Rectal smooth muscle tissue (tissue), 1 donor: ENCODE results near the gene TUBE1.

Experiments
- H3K27ac ChIP-seq: one replicate; pipeline ENCODE4 v1.7.0; 2013; ENCODE audit warnings: low read depth, low read length, inconsistent platforms
- H3K27me3 ChIP-seq: one replicate; pipeline ENCODE4 v1.7.0; 2013; ENCODE audit warnings: low read length; ENCODE audit not compliant: control insufficient read depth, insufficient read depth
- H3K36me3 ChIP-seq: one replicate; pipeline ENCODE4 v1.7.0; 2013; ENCODE audit warnings: low read length; ENCODE audit not compliant: control insufficient read depth, insufficient read depth
- H3K4me1 ChIP-seq: one replicate; pipeline ENCODE4 v1.7.0; 2013; ENCODE audit warnings: low read length; ENCODE audit not compliant: control insufficient read depth, insufficient read depth
- H3K4me3 ChIP-seq: one replicate; pipeline ENCODE4 v1.7.0; 2013; ENCODE audit warnings: low read length
- H3K9ac ChIP-seq: one replicate; pipeline ENCODE4 v1.7.0; 2013; ENCODE audit warnings: low read length

TUBE1 gene

DNA sequence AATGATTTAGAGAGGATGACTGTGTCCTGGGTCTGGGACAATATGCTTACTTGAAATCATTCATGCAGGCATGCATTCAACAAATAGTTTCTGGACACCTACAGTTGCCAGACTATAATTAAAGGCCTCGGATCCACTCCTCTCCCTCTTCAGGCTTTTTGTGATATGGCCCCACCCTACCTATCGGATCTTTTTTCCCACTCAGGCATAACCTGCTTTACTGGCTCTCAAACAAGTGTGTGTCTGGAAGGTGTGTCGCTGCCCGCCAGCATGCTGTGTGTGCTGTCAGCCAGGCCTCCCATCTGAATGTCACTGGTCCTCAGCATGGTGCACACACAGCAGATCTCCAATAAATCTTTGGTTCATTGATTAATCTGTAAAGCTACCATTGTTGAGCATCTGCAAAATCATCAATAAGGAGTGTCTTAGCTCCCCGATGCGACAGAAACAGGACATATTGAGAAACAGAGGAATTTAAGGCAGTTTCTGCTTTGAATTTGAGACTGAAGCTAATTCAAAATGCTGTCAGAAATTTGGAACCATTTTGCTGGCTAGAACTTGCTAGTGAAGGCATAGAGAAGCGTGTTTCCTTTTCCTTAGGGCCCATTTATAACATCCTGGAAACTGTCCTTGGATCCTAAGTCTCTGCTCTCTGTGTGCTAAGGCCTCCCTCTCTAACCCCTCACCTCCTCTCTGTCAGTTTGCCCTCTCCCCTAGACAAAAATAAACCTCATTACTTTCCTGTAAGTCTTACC is 56.9 kb downstream of the TUBE1 start:
- Histone ChIP-seq H3K27ac (peak overlapping the region; percentile 14), H3K9ac (no peak overlapping the region)

DNA sequence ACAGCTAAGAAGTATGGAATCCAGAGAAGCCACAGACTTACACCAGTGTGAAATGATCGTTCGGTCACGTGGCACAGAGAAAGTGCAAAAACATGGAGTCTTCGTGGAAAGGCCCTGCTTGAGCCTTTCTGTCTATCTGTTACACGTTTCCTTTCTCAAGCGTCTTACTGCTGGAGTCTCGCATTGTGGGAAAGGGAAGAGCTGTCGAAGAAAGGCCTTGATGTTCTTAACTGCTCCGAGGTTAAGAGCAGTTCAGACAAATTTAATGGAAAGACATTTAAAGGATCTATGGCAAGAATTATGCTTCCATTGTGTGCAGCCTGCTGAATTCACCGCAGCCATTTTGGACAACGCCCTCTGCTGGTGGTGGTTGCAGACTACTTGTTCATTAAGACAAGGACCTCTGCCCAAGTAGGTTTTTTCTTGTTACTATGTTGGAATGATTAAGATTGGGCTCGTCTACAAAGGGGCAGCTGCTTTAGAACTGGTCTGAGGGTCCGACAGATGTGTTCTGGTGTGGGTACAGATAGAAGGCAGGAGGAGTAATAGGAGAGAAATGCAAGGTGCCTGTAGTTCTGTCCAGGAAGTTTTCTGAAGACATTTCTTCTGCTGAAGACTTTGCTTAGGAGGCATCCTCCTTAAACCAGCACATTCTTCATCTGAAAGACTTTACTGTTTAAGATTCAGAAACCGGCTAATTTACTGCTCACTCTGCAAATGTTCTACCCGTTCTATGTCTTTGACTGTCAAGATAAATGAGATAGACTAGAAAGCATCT is 58.0 kb downstream of the TUBE1 start:
- Histone ChIP-seq H3K4me1 (no peaks in the 10 kb centered on the region), H3K27ac (no peak overlapping the region), H3K36me3 (no peaks in the 10 kb centered on the region), H3K9ac (no peak overlapping the region), H3K27me3 (no peaks in the 10 kb centered on the region), H3K4me3 (no peak overlapping the region)

More for the DNA sequence above, 56.9 kb downstream of the TUBE1 start:
- H3K4me1 ChIP-seq, result peaks cover under 1% of the 10 kb centered on the region
- H3K36me3 ChIP-seq, result no peaks in the 10 kb centered on the region
- H3K4me3 ChIP-seq, result no peak overlapping the region
- H3K27me3 ChIP-seq, result no peaks in the 10 kb centered on the region

- Histone ChIP-seq H3K9ac (no peak overlapping the region), H3K27ac (no peak overlapping the region), H3K27me3 (no peaks in the 10 kb centered on the region), H3K4me3 (no peak overlapping the region), H3K36me3 (no peaks in the 10 kb centered on the region), H3K4me1 (no peaks in the 10 kb centered on the region)
These were observed 59.2 kb downstream of the TUBE1 start for GRCh38 chr6:112027942-112028674.

- H3K27ac ChIP-seq, result no peak overlapping the region
- H3K4me1 ChIP-seq, result no peaks in the 10 kb centered on the region
- no peaks in the 10 kb centered on the region for H3K27me3 ChIP-seq
- no peak overlapping the region for H3K9ac ChIP-seq
- no peaks in the 10 kb centered on the region for H3K36me3 ChIP-seq
- no peak overlapping the region for H3K4me3 ChIP-seq
These were observed 60.3 kb downstream of the TUBE1 start for GRCh38 chr6:112026933-112027332.

GRCh38 chr6:112024464-112024863 is 62.8 kb downstream of the TUBE1 start:
- Histone ChIP-seq H3K9ac (no peak overlapping the region), H3K36me3 (no peaks in the 10 kb centered on the region), H3K4me3 (no peak overlapping the region), H3K4me1 (peaks cover 2% of the 10 kb centered on the region), H3K27me3 (no peaks in the 10 kb centered on the region), H3K27ac (no peak overlapping the region)

DNA sequence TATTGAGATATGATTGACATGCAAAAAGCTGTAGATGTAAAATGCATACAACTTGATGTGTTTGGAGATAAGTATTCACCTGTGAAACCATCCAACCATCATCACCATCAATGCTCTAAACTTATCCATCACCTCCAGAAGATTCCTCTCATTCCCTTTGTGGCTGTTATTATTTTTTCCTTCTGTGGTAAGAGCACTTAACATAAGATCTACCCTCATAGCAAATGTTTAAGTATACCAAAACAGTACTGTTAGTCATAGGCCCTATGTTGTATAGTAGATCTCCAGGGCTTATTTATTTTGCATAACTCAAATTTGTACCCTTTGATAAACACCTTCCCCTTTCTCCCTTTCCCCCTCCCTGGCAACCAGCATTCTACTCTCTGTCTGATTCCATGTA is 64.5 kb downstream of the TUBE1 start:
- Histone ChIP-seq H3K4me1 (peaks cover 2% of the 10 kb centered on the region), H3K4me3 (no peak overlapping the region), H3K36me3 (no peaks in the 10 kb centered on the region), H3K27ac (no peak overlapping the region), H3K9ac (no peak overlapping the region), H3K27me3 (no peaks in the 10 kb centered on the region)

- no peaks in the 10 kb centered on the region for H3K27me3 ChIP-seq
- no peak overlapping the region for H3K9ac ChIP-seq
- peaks cover 2% of the 10 kb centered on the region for H3K4me1 ChIP-seq
- no peak overlapping the region for H3K27ac ChIP-seq
- no peak overlapping the region for H3K4me3 ChIP-seq
- no peaks in the 10 kb centered on the region for H3K36me3 ChIP-seq
These were observed 65.5 kb downstream of the TUBE1 start for GRCh38 chr6:112021691-112022310.
